ENCODE data around the gene ABCC3. TPM values are rescaled to one million over a fixed set of nuclear protein-coding genes. Genes with fewer than 3 reads are reported as not detected.

Gene ABCC3
- total RNA-seq, 4 donors from 2014 or later, result 19.6 to 93.7 (median 34.1) TPM

- no peak overlapping the region for H3K27ac ChIP-seq
- H3K9me3 ChIP-seq, result no peaks in the 10 kb centered on the region
- 72 to 76% methylated on average over 2 to 6 of the region's 7 CpGs for WGBS, 2 donors
- no peak overlapping the region for H3K4me3 ChIP-seq
- peaks cover 0 to 37% (median 0%) of the 10 kb centered on the region in 4 donors for H3K27me3 ChIP-seq
- intact Hi-C loops (cut with DNase I), result no loop called here
- no peak for DNase-seq
- H3K4me1 ChIP-seq, result no peaks in the 10 kb centered on the region
- TF ChIP-seq CTCF (IDR thresholded peaks at IDR 0.05), result no peak
- TF ChIP-seq POLR2A (IDR thresholded peaks at IDR 0.05), result no peak
- H3K36me3 ChIP-seq, result no peaks in the 10 kb centered on the region
Measured at GRCh38 chr17:50619489-50619888, 15.2 kb upstream of the ABCC3 start.

GRCh38 chr17:50620237-50620636, 14.4 kb upstream of the ABCC3 start:
- Histone ChIP-seq H3K36me3 (no peaks in the 10 kb centered on the region), H3K27me3 (peaks cover 0 to 37% (median 0%) of the 10 kb centered on the region in 4 donors), H3K9me3 (no peaks in the 10 kb centered on the region), H3K27ac (no peak overlapping the region), H3K4me1 (no peaks in the 10 kb centered on the region), H3K4me3 (no peak overlapping the region)
- no peak for TF ChIP-seq CTCF (IDR thresholded peaks at IDR 0.05)
- no peak for TF ChIP-seq POLR2A (IDR thresholded peaks at IDR 0.05)
- intact Hi-C loops (cut with DNase I), result loop anchor here (10.0 kb wide), 1 partner anchor 135 kb away; no protein-coding TSS in a partner anchor
- DNase-seq, result no peak
- 45 to 61% methylated on average over 1 to 5 of the region's 5 CpGs for WGBS, 2 donors

- no peak for TF ChIP-seq POLR2A (IDR thresholded peaks at IDR 0.05)
- TF ChIP-seq CTCF (IDR thresholded peaks at IDR 0.05), result no peak
- 51 to 72% methylated on average over 11 to 13 of the region's 17 CpGs for WGBS, 2 donors
Measured at GRCh38 chr17:50620858-50621257, 13.8 kb upstream of the ABCC3 start.

GRCh38 chr17:50621574-50622031, 13.1 kb upstream of the ABCC3 start:
- Histone ChIP-seq H3K27ac (no peak overlapping the region), H3K4me1 (peaks cover 0 to 8% (median 0%) of the 10 kb centered on the region in 3 donors), H3K36me3 (no peaks in the 10 kb centered on the region), H3K9me3 (no peaks in the 10 kb centered on the region), H3K27me3 (peaks cover 0 to 44% (median 0%) of the 10 kb centered on the region in 4 donors), H3K4me3 (no peak overlapping the region)
- TF ChIP-seq CTCF (IDR thresholded peaks at IDR 0.05), result no peak
- no peak for TF ChIP-seq POLR2A (IDR thresholded peaks at IDR 0.05)
- DNase-seq, result no peak
- 40% methylated on average over 3 of the region's 16 CpGs; no CpG with 5 or more reads in 1 of the 2 donors for WGBS, 2 donors
- intact Hi-C loops (cut with DNase I), result loop anchor here (10.0 kb wide), 1 partner anchor 137 kb away; no protein-coding TSS in a partner anchor

More at GRCh38 chr17:50620858-50621257, 13.8 kb upstream of the ABCC3 start:
- Histone ChIP-seq H3K4me1 (peaks cover 0 to 1% (median 0%) of the 10 kb centered on the region in 3 donors), H3K4me3 (no peak overlapping the region), H3K27me3 (peaks cover 0 to 37% (median 0%) of the 10 kb centered on the region in 4 donors), H3K36me3 (no peaks in the 10 kb centered on the region), H3K9me3 (no peaks in the 10 kb centered on the region), H3K27ac (no peak overlapping the region)
- intact Hi-C loops (cut with DNase I), result loop anchor here (10.0 kb wide), 1 partner anchor 136 kb away; no protein-coding TSS in a partner anchor
- DNase-seq, result no peak

- DNase-seq, result no peak
- H3K36me3 ChIP-seq, result no peaks in the 10 kb centered on the region
- peaks cover 0 to 8% (median 0%) of the 10 kb centered on the region in 3 donors for H3K4me1 ChIP-seq
- no peak overlapping the region for H3K4me3 ChIP-seq
- H3K9me3 ChIP-seq, result no peaks in the 10 kb centered on the region
- 75 to 100% methylated on average over 1 to 3 of the region's 7 CpGs for WGBS, 2 donors
- intact Hi-C loops (cut with DNase I), result loop anchor here (10.0 kb wide), 1 partner anchor 140 kb away; no protein-coding TSS in a partner anchor
- TF ChIP-seq CTCF (IDR thresholded peaks at IDR 0.05) (no peak), POLR2A (IDR thresholded peaks at IDR 0.05) (no peak)
- no peak overlapping the region for H3K27ac ChIP-seq
- H3K27me3 ChIP-seq, result peaks cover 0 to 71% (median 0%) of the 10 kb centered on the region in 4 donors
Measured at GRCh38 chr17:50624321-50624934, 10.3 kb upstream of the ABCC3 start.
